Ovary (tissue), 3 donors: ENCODE data around the gene FPR3.

Experiments
- POLR2A ChIP-seq: fragments of 450-650 bp; IDR thresholded peaks from one replicate; pipeline ENCODE4 v1.6.1; 2017; ENCODE audit warnings: antibody characterized with exemption, mild to moderate bottlenecking, moderate library complexity
- TF ChIP-seq, protein P1 (sequence below), 3 donors: fragments of 450-650 bp in 2 of 3; fragments of 200-600 bp in 1 of 3; IDR thresholded peaks; one replicate each; pipeline versions ENCODE4 v1.5.1 to v1.8.0; 2016 to 2022; ENCODE audit warnings: antibody characterized with exemption in 3 of 3, mild to moderate bottlenecking in 1 of 3
- donor health status: DM: no; HTN: no; CAD: no.

DNA sequence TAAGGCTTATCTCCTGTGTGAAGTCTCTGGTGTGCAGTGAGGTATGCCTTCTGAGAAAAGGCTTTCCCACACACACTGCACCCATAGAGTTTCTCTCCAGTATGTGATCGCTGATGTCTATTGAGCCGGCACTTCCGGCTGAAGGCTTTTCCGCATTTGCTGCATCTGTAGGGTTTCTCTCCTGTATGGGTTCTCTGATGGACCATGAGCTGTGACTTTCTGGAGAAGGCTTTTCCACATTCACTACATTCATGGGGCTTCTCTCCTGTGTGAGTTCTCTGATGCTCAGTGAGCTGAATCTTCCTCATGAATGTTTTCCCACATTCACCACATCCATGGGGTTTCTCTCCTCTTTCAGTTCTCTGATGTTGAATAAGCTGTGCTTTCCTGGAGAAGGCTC is 78.1 kb downstream of the FPR3 start:
- no peak for TF ChIP-seq POLR2A
- TF ChIP-seq, protein P1, sequence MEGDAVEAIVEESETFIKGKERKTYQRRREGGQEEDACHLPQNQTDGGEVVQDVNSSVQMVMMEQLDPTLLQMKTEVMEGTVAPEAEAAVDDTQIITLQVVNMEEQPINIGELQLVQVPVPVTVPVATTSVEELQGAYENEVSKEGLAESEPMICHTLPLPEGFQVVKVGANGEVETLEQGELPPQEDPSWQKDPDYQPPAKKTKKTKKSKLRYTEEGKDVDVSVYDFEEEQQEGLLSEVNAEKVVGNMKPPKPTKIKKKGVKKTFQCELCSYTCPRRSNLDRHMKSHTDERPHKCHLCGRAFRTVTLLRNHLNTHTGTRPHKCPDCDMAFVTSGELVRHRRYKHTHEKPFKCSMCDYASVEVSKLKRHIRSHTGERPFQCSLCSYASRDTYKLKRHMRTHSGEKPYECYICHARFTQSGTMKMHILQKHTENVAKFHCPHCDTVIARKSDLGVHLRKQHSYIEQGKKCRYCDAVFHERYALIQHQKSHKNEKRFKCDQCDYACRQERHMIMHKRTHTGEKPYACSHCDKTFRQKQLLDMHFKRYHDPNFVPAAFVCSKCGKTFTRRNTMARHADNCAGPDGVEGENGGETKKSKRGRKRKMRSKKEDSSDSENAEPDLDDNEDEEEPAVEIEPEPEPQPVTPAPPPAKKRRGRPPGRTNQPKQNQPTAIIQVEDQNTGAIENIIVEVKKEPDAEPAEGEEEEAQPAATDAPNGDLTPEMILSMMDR (IDR thresholded peaks at IDR 0.05): no peak
